ENCODE data around the gene OGFR. TPM values are rescaled to one million over a fixed set of nuclear protein-coding genes. Genes with fewer than 3 reads are reported as not detected.

The OGFR gene
- total RNA-seq, 6 experiments from 2014 or later = 37.8 to 42.2 (median 39.0) TPM

DNA sequence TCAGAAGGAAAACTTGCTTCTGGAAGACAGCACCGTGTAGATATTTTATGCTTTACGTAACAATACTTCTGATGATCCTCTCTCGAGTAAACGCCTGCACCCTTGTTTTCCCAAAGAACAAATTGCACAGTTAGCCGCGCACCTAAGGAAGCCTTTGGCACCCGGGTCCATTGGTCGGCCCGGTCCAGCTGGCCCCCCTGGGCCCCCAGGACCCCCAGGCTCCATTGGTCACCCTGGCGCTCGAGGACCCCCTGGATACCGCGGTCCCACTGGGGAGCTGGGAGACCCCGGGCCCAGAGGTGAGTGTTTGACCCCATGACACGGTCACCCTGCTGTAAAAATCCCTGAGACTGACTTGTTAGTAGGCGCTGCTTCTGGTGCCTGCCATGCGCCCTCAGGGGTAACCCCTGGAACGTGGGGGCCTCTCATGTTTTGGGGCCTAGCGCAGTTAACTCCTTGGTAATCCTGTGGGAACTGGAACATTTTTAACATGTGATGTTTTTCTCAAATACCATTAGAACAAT is 32.4 kb downstream of the OGFR start:
- H3K9me3 Mint-ChIP-seq = no peaks in the 10 kb centered on the region
- H3K4me1 Mint-ChIP-seq (ENCODE audit: low read depth) = peaks cover 6% of the 10 kb centered on the region
- H3K27me3 Mint-ChIP-seq (ENCODE audit: insufficient read depth) = peaks cover 7% of the 10 kb centered on the region; the same call in 1 of the 2 replicates
- no peak overlapping the region for H3K4me3 Mint-ChIP-seq
- H3K27ac Mint-ChIP-seq = no peak overlapping the region
- DNase-seq = no peak
- TF ChIP-seq CTCF (IDR thresholded peaks at IDR 0.05) = no peak
- peaks cover 5% of the 10 kb centered on the region; the same call in 1 of the 2 replicates for H3K36me3 Mint-ChIP-seq (ENCODE audit: low read depth)

GRCh38 chr20:62837790-62838127 is 33.1 kb downstream of the OGFR start:
- no peak overlapping the region for H3K27ac Mint-ChIP-seq
- no peaks in the 10 kb centered on the region for H3K9me3 Mint-ChIP-seq
- no peak overlapping the region for H3K4me3 Mint-ChIP-seq
- H3K4me1 Mint-ChIP-seq (ENCODE audit: low read depth) = peaks cover under 1% of the 10 kb centered on the region
- H3K36me3 Mint-ChIP-seq (ENCODE audit: low read depth) = peaks cover 5% of the 10 kb centered on the region; the same call in 1 of the 2 replicates
- TF ChIP-seq CTCF (IDR thresholded peaks at IDR 0.05) = no peak
- H3K27me3 Mint-ChIP-seq (ENCODE audit: insufficient read depth) = peaks cover 7% of the 10 kb centered on the region; the same call in 1 of the 2 replicates
- no peak for DNase-seq

GRCh38 chr20:62838128-62838891 is 33.7 kb downstream of the OGFR start:
- Mint-ChIP-seq H3K4me3 (no peak overlapping the region), H3K27me3 (ENCODE audit: insufficient read depth) (peaks cover 7% of the 10 kb centered on the region; the same call in 1 of the 2 replicates), H3K27ac (no peak overlapping the region; the same call in 1 of the 2 replicates), H3K36me3 (ENCODE audit: low read depth) (peaks cover 5% of the 10 kb centered on the region; the same call in 1 of the 2 replicates), H3K4me1 (ENCODE audit: low read depth) (no peaks in the 10 kb centered on the region; the same call in 1 of the 2 replicates), H3K9me3 (no peaks in the 10 kb centered on the region)
- DNase-seq = no peak
- TF ChIP-seq CTCF (IDR thresholded peaks at IDR 0.05) = no peak

- Mint-ChIP-seq H3K9me3 (no peaks in the 10 kb centered on the region), H3K4me1 (ENCODE audit: low read depth) (peaks cover 7% of the 10 kb centered on the region), H3K27me3 (ENCODE audit: insufficient read depth) (peaks cover 7% of the 10 kb centered on the region; the same call in 1 of the 2 replicates), H3K36me3 (ENCODE audit: low read depth) (peaks cover 12% of the 10 kb centered on the region), H3K4me3 (no peak overlapping the region), H3K27ac (no peak overlapping the region)
- no peak for DNase-seq
- TF ChIP-seq CTCF (IDR thresholded peaks at IDR 0.05) = no peak
Measured at GRCh38 chr20:62839261-62839660, 34.6 kb downstream of the OGFR start.

DNA sequence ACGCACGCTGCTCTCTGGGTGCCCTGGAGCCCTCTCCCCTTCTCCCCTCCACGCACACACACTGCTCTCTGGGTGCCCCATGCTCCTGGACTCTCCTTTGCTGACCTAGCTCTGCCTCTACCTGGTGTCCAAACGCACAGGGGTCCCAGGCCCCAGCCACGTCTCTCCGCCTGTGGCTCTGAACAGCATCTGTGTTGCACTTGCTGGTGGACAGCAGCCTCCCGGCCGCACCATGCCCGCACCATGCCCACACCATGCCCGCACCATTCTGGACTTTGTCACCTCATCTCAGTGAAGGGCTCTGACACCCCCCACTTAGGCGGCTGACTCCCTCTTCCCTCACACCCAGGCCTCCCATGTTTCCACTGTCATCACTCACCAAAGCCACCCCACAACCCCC is 35.2 kb downstream of the OGFR start:
- peaks cover 7% of the 10 kb centered on the region for H3K4me1 Mint-ChIP-seq (ENCODE audit: low read depth)
- DNase-seq = no peak
- H3K9me3 Mint-ChIP-seq = no peaks in the 10 kb centered on the region
- H3K27me3 Mint-ChIP-seq (ENCODE audit: insufficient read depth) = peaks cover 5% of the 10 kb centered on the region; the same call in 1 of the 2 replicates
- no peak for TF ChIP-seq CTCF (IDR thresholded peaks at IDR 0.05)
- no peak overlapping the region for H3K4me3 Mint-ChIP-seq
- no peak overlapping the region for H3K27ac Mint-ChIP-seq
- peaks cover 13% of the 10 kb centered on the region for H3K36me3 Mint-ChIP-seq (ENCODE audit: low read depth)
